Measurements from ENCODE around the gene GATA5. TPM values are rescaled to one million over a fixed set of nuclear protein-coding genes. Genes with fewer than 3 reads are reported as not detected.

Gene GATA5
- total RNA-seq, 1 donor from 2014 or later: not detected

GRCh38 chr20:62482974-62483373 lies 7.2 kb upstream of the GATA5 start:
- Mint-ChIP-seq H3K9me3 (ENCODE audit: low read depth) (no peaks in the 10 kb centered on the region), H3K27me3 (ENCODE audit: low read depth) (peaks cover 49% of the 10 kb centered on the region), H3K4me1 (ENCODE audit: low read depth) (peaks cover 3% of the 10 kb centered on the region), H3K27ac (ENCODE audit: unreplicated experiment) (no peak overlapping the region), H3K36me3 (ENCODE audit: low read depth) (no peaks in the 10 kb centered on the region), H3K4me3 (ENCODE audit: unreplicated experiment) (no peak overlapping the region)
- no peak for DNase-seq (ENCODE audit: low spot score)
- TF ChIP-seq, protein P1, sequence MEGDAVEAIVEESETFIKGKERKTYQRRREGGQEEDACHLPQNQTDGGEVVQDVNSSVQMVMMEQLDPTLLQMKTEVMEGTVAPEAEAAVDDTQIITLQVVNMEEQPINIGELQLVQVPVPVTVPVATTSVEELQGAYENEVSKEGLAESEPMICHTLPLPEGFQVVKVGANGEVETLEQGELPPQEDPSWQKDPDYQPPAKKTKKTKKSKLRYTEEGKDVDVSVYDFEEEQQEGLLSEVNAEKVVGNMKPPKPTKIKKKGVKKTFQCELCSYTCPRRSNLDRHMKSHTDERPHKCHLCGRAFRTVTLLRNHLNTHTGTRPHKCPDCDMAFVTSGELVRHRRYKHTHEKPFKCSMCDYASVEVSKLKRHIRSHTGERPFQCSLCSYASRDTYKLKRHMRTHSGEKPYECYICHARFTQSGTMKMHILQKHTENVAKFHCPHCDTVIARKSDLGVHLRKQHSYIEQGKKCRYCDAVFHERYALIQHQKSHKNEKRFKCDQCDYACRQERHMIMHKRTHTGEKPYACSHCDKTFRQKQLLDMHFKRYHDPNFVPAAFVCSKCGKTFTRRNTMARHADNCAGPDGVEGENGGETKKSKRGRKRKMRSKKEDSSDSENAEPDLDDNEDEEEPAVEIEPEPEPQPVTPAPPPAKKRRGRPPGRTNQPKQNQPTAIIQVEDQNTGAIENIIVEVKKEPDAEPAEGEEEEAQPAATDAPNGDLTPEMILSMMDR (IDR thresholded peaks at IDR 0.05): no peak

- Mint-ChIP-seq H3K27ac (ENCODE audit: unreplicated experiment) (no peak overlapping the region), H3K9me3 (ENCODE audit: low read depth) (no peaks in the 10 kb centered on the region), H3K4me1 (ENCODE audit: low read depth) (peaks cover 3% of the 10 kb centered on the region), H3K27me3 (ENCODE audit: low read depth) (peaks cover 53% of the 10 kb centered on the region), H3K36me3 (ENCODE audit: low read depth) (no peaks in the 10 kb centered on the region), H3K4me3 (ENCODE audit: unreplicated experiment) (no peak overlapping the region)
- no peak for DNase-seq (ENCODE audit: low spot score)
- TF ChIP-seq, protein P1 (IDR thresholded peaks at IDR 0.05): no peak
These were observed 6.5 kb upstream of the GATA5 start for GRCh38 chr20:62482146-62482809.

- Mint-ChIP-seq H3K4me1 (ENCODE audit: low read depth) (peaks cover 3% of the 10 kb centered on the region), H3K27me3 (ENCODE audit: low read depth) (peaks cover 48% of the 10 kb centered on the region), H3K4me3 (ENCODE audit: unreplicated experiment) (no peak overlapping the region), H3K27ac (ENCODE audit: unreplicated experiment) (no peak overlapping the region), H3K36me3 (ENCODE audit: low read depth) (no peaks in the 10 kb centered on the region), H3K9me3 (ENCODE audit: low read depth) (no peaks in the 10 kb centered on the region)
- DNase-seq (ENCODE audit: low spot score): no peak
- TF ChIP-seq, protein P1 (IDR thresholded peaks at IDR 0.05): no peak
These were observed 5.8 kb upstream of the GATA5 start for GRCh38 chr20:62481425-62482145.

DNA sequence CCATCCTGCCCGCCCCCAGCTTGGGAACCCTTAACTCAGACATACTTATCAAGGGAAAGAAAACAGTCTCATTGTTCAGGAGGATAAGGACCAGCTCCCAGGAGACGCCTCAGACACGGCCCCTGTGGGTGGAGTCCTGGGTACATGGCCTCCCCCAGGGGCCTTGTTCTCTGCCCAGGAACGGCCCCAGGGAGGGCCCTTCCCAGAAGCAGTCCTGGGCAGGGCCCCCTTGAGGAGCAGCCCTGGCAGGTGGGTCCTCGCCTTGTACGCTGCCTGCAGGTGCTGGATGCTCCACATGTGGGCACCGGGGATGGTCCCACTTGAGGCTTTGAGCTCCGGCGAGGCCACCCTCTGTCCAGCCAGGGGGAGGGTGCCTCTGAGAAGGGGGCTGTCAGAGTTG lies 4.5 kb upstream of the GATA5 start:
- Mint-ChIP-seq H3K9me3 (ENCODE audit: low read depth) (no peaks in the 10 kb centered on the region), H3K4me3 (ENCODE audit: unreplicated experiment) (no peak overlapping the region), H3K27ac (ENCODE audit: unreplicated experiment) (no peak overlapping the region), H3K36me3 (ENCODE audit: low read depth) (no peaks in the 10 kb centered on the region), H3K27me3 (ENCODE audit: low read depth) (peaks cover 38% of the 10 kb centered on the region), H3K4me1 (ENCODE audit: low read depth) (peaks cover 3% of the 10 kb centered on the region)
- TF ChIP-seq, protein P1 (IDR thresholded peaks at IDR 0.05): no peak
- DNase-seq (ENCODE audit: low spot score): no peak

- no peaks in the 10 kb centered on the region for H3K9me3 Mint-ChIP-seq (ENCODE audit: low read depth)
- peaks cover 38% of the 10 kb centered on the region for H3K27me3 Mint-ChIP-seq (ENCODE audit: low read depth)
- DNase-seq (ENCODE audit: low spot score): no peak
- TF ChIP-seq, protein P1 (IDR thresholded peaks at IDR 0.05): no peak
- H3K4me3 Mint-ChIP-seq (ENCODE audit: unreplicated experiment): no peak overlapping the region
- H3K27ac Mint-ChIP-seq (ENCODE audit: unreplicated experiment): no peak overlapping the region
- H3K4me1 Mint-ChIP-seq (ENCODE audit: low read depth): peaks cover 3% of the 10 kb centered on the region
- H3K36me3 Mint-ChIP-seq (ENCODE audit: low read depth): no peaks in the 10 kb centered on the region
These were observed 3.9 kb upstream of the GATA5 start for GRCh38 chr20:62479656-62480055.
